MV-4-11 (cell line): ENCODE data around the gene FAM234B.
A peak's percentile ranks its signal among the peaks of the same experiment; 100 is the strongest.

Source experiments
- DNase-seq: peaks from one replicate; lab custom pipeline; 2025; lab: John Stamatoyannopoulos, UW

FAM234B gene

DNA sequence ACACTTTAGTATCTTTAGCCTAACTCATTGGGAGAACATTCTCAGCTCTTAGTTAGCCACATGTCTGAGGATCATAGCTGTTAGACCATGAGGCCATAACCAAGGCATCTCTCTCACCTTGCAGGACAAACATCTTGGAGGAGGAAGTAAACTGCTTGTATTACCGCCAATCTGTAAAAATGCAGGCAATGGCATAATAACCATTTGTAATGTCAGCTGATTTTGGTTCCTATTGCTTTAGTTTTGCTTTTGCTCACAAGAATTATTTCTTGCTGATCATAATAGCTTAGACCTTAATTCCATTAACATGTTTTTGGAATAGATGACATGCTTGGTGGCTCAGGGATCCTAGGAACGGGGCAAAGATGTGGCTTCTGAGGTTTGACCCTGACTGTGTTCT, 75.6 kb downstream of the FAM234B start:
- DNase-seq: no peak

DNA sequence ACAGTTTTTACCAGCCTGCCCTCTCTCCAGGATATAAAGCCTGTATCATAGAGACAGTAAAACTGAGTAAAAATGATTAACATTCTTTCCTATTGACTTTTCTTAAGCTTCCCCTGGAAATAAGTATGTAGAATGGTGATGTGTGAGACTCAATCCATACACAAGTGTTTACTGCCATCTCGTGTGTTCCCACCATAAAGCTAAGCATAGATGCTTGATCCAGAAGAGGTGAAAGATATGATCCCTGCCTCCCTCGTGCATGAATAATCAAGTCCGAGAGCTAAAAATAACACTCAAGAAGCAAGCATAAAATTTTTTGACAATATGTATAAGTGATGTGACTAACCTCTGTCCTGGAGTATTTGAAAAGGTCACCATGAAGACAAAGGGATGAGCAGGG, 76.2 kb downstream of the FAM234B start:
- DNase-seq: no peak

DNA sequence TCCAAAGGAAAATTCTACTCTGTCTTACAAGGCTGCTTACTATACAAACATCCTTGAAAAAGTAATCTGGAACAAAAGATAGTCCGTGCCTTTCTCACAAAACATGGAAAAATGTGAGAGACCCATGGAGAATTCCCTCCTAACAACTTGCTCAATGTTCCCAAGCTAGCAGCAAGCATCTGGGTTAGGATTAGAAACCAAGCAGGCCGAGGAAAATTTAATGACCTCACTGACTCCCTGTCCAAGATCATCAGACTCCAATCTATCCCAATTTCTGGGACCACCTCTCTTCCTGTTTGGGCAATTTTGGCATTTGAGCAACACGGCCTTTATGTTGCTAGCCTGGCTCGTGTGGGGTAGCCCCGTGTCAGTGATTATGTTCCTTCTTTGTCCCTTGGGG, 77.4 kb downstream of the FAM234B start:
- no peak for DNase-seq

DNA sequence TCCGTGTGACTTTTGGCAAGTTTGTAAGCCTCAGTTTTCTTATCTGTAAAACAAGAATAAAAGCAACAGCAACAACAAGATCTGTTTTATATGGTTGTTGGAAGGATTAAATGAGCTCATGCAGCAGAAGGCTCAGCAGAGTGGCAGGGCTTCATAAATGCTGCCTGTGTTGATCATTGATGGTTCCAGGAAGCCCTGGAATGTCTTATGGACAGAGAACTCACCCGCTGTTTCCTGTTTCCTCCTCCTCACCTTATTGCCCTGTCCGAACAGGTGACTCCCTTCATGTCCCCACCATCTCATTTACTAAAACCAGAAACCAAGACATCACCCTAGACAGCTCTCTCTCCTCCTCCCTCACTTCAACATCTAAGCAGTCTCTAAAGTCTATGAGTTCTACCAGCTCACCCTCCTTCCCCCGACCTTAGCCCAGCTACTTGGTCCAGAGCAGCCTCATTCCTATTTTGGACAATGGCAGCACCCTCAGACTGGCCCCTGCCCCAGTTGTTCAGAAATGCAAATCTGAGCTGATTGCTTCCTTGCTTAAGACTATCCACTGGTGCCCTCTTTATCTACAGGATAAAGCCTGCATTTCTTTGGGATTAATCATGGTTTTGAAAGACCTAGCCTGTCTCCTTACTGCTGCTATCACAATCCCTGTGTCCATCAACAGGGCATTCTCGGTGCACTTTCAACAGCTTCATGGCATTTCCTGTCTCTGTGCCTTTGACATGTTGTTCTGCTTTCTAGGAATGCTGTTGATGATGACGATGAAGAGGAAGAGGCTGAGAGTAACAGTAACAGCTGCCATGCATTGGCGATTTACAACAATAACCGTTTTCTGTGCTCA, 80.7 kb downstream of the FAM234B start:
- peak; percentile 26 for DNase-seq

GRCh38 chr12:13125996-13126395, 81.8 kb downstream of the FAM234B start:
- DNase-seq: no peak

GRCh38 chr12:13126494-13126893, 82.3 kb downstream of the FAM234B start:
- DNase-seq: no peak

GRCh38 chr12:13127444-13127843, 83.3 kb downstream of the FAM234B start:
- no peak for DNase-seq

- DNase-seq: no peak
Measured at GRCh38 chr12:13128291-13128965, 84.2 kb downstream of the FAM234B start.

GRCh38 chr12:13130981-13131380, 86.8 kb downstream of the FAM234B start:
- DNase-seq: no peak
